ENCODE measurements around the gene MARS1.
"Not testable (repeated sequence)": the region's sequence is repeated elsewhere in the genome, so short reads cannot be mapped to it uniquely, and the experiment has no call there.

The MARS1 gene

DNA sequence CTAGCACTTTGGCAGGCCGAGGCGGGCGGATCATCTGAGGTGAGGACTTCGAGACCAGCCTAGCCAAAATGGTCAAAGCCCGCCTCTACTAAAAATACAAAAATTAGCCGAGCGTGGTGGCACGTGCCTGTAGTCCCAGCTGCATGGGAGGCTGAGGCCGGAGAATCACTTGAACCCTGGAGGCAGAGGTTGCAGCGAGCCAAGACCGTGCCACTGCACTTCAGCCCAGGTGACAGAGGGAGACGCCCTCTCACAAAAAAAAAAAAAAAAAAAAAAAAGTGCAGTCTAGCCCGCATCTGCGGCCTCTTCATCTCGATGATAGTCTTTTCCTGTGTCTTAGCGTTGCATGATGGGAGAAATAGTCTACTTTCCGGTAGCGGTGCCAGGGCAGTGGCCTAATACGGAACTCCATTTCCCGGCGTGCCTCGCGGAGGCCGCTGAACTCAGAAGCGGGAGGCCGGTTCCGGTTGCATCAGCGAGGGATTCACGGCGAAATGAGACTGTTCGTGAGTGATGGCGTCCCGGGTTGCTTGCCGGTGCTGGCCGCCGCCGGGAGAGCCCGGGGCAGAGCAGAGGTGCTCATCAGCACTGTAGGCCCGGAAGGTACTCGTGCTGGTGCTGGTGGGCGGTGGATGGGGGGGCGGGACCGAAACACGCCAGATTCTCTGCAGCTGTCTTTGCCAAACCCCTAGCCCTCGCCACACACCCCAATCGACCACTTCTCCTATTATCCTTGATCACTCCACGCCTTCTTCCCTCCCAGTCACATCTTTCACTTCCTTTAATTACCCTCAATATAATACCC is at the start of gene MARS1:
Gene MARS1, plus strand, starts transcription at position 472 of the 805 bp plus-strand sequence. Its CDS starts 23 bp downstream, at position 495.
- peak; percentile 83 for DNase-seq (ENCODE audit: low read depth)

DNA sequence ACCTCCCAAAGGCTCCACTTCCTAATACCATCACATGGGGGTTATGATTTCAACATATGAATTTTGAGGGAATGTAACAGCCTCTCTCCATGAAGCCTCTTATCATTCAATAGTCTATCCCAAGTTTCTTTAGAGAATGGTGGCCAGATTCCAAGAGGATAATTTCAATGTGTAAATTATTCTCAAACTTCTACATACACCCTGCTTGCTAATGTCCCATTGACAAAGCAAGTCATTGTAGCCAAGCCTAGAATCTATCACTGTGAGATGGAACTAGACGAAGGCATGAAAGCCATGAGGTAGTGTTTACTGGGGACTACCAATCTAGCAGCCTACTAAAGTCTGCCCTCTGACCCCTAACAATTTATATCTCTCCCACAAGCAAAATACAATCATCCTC is 49.5 kb upstream of the MARS1 start:
- DNase-seq (ENCODE audit: low read depth), result no peak

DNA sequence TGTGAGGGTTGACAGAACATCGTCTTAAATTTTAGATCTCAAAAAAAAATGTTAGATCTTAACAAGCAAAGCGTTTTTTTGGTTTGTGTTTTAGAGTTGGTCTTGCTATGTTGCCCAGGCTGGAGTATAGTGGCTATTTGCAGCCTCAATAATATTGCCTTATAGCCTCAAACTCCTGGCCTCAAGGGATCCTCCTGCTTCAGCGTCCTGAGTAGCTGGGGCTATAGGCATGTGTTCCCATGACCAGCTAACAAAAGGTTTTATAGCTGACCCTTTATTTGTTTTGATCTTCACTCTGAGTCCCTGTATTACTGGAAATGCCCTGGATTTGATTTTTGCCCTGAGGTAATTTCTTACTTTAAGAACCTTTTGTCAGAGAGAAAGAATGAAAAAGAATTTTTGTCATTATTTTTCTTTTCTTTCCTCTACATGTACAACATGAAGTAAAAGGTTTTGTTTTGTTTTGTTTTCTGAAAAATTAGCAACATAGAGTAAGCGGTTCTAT is 48.1 kb upstream of the MARS1 start:
- no peak for DNase-seq (ENCODE audit: low read depth)

DNA sequence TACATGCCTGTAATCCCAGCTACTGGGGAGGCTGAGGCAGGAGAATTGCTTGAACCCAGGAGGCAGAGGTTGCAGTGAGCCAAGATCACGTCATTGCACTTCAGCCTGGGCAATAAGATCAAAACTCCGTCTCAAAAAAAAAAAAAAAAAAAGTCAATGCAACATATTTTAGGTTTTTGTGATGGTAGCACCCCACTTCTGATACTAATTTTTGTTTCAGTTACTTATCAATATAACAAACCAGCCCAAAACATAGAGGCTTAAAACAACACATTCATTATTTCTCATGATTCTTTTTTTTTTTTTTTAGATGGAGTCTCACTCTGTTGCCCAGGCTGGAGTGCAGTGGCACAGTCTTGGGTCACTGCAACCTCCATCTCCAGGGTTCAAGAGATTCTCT is 46.5 kb upstream of the MARS1 start:
- DNase-seq (ENCODE audit: low read depth), result not testable (repeated sequence)

DNA sequence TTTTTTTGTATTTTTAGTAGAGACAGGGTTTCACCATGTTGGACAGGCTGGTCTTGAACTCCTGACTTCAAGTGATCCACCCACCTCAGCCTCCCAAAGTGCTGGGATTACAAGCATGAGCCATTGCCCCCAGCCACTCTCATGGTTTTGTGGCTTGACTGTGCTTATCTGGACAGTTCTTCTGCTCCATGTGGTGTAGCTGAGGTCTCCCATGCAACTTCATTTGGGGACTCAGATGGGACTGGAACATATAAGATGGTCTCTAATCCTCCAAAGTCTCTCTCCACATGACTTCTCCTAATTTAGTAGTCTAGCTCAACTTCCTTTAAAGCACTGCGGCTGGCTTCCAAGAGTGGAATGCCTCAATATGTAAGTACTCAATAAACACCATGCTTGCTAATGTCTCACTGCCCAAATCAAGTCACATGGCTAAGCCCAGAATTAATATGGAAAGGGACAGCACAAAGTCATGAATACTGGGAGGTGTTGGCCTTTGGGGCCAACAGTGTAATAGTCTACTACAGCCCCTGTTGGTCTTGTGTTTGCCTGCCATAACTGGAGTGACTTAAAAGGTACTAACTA is 45.9 kb upstream of the MARS1 start:
- DNase-seq (ENCODE audit: low read depth), result no peak

DNA sequence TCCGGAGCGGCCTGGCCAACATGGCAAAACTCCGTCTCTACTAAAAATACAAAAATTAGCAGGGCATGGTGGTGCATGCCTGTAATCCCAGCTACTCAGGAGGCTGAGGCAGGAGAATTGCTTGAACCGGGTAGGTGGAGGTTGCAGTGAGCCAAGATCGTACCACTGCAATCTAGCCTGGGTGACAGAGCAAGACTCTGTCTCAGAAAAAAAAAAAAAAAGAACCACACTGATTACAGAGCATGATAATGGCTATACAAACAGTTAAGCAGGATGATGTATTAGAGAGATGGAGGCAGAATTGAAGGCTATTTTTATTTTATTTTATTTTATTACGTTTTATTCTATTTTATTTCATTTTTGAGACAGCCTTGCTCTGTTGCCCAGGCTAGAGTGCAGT is 43.5 kb upstream of the MARS1 start:
- DNase-seq (ENCODE audit: low read depth), result not testable (repeated sequence)

DNA sequence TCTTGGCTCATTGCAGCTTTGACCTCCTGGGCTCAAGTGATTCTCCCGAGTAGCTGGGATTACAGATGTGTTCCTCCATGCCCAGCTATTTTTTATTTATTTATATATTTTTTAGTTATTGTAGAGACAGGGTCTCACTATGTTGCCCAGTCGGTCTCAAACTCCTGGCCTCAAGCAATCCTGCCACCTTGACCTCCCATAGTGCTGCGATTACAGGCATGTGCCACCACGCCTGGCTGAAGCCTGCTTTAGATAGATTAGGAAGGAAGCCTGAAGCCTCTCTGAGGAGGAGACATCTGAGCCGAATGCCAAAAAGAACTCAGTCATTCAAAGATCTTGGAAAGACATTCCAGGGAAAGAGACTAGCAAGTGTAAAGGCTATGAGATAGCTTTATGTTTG is 43.1 kb upstream of the MARS1 start:
- no peak for DNase-seq (ENCODE audit: low read depth)

DNA sequence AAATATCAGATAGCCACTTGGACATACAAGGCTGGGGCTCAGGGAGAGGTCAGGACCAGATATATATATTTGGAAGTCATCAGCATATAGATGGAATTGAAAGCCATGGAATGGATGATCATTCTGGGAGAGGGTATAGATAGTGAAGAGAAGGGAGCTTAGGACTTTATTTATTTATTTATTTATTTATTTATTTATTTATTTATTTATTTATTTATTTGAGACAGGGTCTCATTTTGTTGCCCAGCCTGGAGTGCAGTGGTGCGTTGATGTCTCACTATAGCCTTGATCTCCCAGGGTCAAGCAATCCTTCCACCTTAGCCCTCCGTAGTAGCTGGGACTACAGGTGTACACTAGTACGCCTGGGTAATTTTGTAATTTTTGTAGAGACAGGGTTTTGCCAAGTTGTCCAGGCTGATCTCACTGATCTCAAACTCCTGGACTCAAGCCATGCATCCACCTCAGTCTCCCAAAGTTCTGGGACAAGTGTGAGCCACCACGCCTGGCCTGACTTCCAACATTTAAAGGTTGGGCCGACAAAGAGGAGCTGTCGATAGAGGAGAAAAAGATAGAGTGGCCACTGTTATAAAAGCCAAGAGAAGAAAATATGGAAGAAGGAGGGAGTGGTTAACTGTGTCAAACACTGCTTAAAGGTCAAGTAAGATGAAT is 41.4 kb upstream of the MARS1 start:
- DNase-seq (ENCODE audit: low read depth), result no peak

DNA sequence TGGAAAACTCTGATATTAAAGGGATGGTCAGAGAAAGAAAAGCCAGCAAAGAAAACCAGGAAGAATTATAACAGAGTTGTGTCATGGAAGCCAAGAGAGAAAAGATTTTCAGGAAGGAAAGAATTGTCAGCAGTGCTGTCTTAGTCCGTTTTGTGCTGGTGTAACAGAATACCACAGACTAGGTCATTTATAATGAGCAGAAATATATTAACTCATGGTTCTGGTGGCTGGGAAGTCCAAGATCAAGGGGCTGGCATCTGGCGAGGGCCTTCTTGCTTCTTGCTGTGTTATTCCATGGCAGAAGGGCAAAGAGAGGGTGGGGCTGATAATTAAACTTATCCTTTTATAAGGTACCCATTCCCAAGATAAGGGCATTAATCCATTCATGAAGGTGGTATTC is 39.2 kb upstream of the MARS1 start:
- DNase-seq (ENCODE audit: low read depth), result no peak

DNA sequence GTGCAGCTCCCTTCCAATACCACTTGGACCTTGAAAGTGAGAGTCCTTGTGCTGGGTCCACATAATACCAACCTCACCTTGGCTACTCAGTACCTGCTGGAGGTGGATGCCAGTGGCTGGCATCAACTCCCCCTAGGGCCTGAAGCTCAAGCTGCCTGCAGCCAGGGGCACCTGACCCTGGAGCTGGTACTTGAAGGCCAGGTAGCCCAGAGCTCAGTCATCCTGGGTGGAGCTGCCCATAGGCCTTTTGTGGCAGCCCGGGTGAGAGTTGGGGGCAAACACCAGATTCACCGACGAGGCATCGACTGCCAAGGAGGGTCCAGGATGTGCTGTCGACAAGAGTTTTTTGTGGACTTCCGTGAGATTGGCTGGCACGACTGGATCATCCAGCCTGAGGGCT is 38.5 kb upstream of the MARS1 start:
- no peak for DNase-seq (ENCODE audit: low read depth)

DNA sequence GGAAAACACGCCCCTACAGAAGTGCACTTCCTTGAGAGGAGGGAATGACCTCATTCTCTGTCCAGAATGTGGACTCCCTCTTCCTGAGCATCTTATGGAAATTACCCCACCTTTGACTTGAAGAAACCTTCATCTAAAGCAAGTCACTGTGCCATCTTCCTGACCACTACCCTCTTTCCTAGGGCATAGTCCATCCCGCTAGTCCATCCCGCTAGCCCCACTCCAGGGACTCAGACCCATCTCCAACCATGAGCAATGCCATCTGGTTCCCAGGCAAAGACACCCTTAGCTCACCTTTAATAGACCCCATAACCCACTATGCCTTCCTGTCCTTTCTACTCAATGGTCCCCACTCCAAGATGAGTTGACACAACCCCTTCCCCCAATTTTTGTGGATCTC is 37.8 kb upstream of the MARS1 start:
- no peak for DNase-seq (ENCODE audit: low read depth)

DNA sequence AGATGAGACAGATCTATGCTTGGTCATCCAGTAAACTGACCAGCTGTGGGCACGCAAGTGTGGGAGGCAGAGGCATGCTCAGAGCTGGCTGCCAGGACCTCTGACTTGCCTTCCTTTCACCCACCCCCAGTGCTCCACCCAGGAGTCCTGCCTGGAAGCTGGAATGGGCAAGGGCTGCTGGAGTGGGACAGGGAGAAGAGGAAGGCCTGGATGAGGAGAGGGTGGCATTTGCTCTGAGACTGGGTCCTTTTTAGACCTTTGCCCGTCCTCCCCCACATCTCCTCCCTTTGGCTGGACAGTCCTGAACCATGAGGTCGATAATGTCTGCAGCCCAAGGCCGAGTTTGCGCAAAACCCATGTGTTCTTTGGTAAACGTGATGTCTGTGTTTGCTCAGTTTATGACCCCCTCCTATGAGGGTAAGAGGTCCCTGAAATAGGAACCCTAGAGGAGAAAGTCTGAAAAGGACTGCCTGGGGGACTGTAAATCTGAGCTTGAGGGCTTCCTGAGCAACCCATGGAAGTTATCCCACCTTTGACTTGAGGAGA is 36.6 kb upstream of the MARS1 start:
- DNase-seq (ENCODE audit: low read depth), result no peak

DNA sequence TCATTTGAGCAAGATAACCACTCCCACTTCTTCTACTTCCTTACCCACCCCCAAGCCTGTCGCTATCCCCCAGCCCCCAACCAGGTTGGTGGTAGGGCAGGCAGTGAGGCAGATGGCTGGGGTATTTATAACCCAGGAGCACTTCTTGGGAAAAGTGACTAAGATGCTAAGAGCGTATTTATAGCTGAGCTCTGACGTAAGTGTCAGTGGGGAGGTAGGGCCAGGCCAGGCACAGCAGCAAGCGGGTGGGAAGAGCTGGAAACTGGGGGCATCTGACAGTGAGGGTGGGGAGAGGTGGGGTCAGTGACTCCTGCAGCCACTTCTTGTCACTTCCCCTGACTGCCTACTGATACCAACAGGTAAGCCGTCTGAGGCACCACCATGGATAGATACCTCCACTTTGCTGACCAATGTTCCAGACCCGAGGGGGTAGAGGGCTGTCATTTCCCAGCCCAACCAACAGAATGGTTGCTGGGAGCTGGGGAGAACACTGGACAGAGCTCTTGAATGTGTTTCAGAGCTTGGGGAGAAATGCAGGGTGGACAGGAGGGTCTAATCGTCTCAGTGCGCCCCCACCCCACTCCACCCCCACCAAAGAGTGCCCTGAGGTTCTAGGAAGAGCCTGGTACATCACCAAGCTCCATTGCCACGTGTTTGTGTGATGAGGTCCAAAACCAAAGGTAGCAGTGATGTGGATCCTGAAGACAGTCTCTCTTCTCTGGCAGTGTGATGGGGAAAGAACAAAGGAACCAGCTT is 35.5 kb upstream of the MARS1 start:
- no peak for DNase-seq (ENCODE audit: low read depth)

DNA sequence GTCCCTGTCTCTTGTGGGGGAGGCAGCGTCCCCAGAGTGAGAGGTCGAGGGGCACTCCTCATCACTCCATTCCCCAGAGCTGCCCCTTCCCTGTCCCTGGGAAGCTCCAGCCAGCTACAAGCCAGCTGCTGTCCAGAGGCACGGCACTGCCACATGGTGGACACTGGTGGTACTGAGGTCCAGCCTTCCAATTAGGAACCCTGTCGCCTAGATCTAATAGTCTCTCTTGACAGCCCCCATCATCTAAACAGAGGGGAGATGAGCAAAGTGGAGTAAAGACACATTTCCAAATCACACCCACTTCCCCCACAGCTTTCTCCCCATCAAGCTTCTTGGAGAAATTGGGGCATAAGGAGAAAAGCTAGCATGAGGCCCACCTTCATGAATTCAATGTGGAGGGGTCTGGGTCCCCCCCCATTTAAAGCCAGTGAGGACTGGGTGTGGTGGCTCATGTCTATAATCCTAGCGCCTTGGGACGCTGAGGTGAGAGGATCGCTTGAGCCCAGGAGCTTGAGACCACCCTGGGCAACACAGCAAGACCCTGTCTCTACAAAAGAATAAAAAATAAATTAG is 34.8 kb upstream of the MARS1 start:
- DNase-seq (ENCODE audit: low read depth), result no peak

DNA sequence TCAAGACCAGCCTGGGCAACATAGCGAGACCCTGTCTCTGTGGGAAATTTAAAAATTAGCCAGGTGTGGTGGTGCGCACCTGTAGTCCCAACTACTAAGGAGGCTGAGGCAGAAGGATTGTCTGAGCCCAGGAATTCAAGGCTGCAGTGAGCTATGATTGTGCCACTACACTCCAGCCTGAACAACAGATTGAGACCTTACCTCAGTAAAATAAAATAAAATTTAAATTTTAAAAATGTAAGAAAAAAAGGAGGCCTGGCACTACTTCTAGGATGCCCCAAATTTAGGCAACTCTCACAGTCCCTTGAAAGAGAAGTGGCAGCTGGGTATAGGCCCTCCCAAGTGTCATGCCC is 33.7 kb upstream of the MARS1 start:
- no peak for DNase-seq (ENCODE audit: low read depth)

DNA sequence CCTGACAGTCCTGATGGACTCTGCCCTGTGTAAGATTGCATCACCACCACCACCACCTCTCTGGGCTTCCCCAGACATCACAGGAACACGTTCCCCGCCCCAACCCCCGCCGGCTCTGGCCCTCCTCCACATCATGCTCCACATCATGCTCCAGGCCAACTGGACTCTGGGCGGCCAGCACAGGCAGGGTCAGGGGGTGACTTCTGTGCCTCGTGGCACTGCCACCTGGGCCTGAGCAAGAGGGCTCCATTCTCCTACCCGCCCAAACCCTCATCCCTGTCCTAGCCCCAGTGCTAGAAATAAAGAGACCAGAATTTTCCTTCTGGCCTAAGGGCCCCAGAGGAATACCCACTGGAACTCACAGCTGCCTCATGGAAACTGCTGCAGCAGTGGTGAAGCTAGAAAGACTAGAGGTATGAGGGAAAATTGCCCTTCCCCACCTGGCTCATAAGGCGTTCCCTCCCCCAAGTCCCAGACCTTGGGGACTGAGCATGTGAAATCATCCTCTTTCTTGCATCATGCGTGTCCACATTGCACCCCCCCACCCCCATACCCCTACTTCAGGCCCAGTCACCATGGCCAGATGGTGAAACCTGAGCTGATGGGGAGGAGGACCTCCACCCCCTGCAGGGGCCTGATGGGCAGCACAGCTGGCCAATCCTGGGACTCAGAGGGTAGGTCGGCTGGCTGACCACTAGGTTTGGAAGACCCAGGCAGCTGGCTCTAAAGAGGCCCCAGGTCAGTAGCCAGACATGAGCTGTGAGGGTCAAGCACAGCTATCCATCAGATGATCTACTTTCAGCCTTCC is 33.1 kb upstream of the MARS1 start, which contains the start of gene INHBE:
Gene INHBE, plus strand, starts transcription at position 742 of the 808 bp plus-strand sequence. CDS start 230 bp downstream, outside the sequence.
- no peak for DNase-seq (ENCODE audit: low read depth)

DNA sequence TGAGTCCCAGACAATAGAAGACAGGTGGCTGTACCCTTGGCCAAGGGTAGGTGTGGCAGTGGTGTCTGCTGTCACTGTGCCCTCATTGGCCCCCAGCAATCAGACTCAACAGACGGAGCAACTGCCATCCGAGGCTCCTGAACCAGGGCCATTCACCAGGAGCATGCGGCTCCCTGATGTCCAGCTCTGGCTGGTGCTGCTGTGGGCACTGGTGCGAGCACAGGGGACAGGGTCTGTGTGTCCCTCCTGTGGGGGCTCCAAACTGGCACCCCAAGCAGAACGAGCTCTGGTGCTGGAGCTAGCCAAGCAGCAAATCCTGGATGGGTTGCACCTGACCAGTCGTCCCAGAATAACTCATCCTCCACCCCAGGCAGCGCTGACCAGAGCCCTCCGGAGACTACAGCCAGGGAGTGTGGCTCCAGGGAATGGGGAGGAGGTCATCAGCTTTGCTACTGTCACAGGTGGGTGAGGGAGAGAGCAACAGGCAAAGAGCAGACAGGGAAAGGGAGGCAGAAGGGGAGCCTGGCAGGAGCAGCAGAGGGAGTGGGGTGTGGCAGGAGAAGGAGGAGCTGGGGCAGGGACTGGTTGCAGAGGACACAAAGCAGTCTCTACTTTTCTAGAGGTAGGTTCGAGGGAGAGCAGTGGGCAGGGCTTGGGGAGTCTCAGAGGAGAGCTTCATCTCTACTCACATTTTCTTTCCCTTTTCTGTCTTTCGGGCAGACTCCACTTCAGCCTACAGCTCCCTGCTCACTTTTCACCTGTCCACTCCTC is 32.3 kb upstream of the MARS1 start:
- no peak for DNase-seq (ENCODE audit: low read depth)

DNA sequence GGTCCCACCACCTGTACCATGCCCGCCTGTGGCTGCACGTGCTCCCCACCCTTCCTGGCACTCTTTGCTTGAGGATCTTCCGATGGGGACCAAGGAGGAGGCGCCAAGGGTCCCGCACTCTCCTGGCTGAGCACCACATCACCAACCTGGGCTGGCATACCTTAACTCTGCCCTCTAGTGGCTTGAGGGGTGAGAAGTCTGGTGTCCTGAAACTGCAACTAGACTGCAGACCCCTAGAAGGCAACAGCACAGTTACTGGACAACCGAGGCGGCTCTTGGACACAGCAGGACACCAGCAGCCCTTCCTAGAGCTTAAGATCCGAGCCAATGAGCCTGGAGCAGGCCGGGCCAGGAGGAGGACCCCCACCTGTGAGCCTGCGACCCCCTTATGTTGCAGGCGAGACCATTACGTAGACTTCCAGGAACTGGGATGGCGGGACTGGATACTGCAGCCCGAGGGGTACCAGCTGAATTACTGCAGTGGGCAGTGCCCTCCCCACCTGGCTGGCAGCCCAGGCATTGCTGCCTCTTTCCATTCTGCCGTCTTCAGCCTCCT is 31.6 kb upstream of the MARS1 start:
- no peak for DNase-seq (ENCODE audit: low read depth)

DNA sequence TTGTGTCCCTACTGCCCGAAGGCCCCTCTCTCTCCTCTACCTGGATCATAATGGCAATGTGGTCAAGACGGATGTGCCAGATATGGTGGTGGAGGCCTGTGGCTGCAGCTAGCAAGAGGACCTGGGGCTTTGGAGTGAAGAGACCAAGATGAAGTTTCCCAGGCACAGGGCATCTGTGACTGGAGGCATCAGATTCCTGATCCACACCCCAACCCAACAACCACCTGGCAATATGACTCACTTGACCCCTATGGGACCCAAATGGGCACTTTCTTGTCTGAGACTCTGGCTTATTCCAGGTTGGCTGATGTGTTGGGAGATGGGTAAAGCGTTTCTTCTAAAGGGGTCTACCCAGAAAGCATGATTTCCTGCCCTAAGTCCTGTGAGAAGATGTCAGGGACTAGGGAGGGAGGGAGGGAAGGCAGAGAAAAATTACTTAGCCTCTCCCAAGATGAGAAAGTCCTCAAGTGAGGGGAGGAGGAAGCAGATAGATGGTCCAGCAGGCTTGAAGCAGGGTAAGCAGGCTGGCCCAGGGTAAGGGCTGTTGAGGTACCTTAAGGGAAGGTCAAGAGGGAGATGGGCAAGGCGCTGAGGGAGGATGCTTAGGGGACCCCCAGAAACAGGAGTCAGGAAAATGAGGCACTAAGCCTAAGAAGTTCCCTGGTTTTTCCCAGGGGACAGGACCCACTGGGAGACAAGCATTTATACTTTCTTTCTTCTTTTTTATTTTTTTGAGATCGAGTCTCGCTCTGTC is 31.0 kb upstream of the MARS1 start:
- DNase-seq (ENCODE audit: low read depth), result no peak
